ENCODE measurements around the gene FTCD. TPM values are rescaled to one million over a fixed set of nuclear protein-coding genes. Genes with fewer than 3 reads are reported as not detected.
"Not testable (repeated sequence)": the region's sequence is repeated elsewhere in the genome, so short reads cannot be mapped to it uniquely, and the experiment has no call there.

FTCD gene
- total RNA-seq, 1 experiment from 2014 or later: 0.36 TPM

- no peak for DNase-seq (ENCODE audit: low read depth)
Observed at GRCh38 chr21:46154155-46154954, 1.0 kb downstream of the FTCD start.

- no peak for DNase-seq (ENCODE audit: low read depth)
Observed at GRCh38 chr21:46153247-46154154, 1.9 kb downstream of the FTCD start.

DNA sequence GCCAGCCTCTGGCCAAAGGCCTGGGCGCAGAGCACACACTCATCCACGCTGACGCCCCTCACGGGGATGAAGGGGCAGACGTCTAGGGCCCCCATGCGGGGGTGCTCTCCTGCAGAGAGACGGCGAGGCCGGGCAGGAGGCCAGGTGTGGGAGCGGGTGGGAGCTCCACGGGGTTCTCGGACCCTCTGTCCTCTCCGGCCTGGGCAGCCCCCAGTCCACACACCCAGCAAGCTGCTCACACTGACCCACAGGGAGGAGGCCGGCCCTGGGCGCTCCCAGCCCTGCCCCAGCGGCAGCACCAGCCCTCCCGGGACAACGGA, 2.5 kb downstream of the FTCD start:
- no peak for DNase-seq (ENCODE audit: low read depth)

DNA sequence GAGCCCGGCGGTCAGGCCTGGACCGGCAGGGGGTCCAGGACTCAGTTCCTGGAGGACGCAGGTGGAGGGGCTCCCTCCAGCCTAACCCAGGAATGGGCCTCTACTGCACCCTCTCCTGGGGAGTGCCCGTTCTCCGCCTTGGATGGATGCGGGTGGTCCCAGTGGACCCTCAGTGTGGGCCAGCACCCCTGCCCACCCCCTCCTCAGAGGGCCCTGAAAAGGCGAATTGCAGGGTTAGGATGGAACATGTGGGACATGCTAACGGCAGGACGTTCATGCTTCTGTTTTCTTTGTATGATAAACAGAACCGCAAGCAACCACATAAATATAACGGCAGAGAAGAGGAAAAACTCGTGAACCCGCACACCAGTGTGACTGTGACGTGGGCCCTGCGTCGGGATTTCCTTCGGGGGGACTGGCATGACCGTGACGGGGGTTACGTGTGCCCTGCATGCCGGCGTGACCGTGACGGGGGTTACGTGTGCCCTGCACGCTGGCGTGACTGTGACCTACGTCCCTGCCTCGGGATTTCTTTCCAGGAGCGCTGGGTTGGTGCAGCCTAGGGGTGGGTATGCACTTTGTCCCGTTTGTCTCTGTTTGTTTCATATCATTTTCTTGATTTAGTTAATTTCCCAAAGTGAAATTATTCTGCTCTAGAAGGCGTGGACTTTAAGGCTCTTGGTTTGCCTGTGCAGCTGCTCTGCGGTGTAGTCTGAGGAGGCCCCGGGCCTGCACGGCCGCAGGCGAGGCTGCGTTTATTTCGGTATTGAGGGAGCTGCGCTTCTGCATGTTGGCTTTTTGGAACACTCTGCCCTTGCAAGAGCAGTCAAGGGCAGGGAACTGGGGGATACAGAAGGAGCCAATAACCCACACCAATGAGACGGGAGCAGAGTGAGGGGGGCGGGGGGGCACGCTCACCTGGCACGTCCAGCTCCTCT, 3.1 kb downstream of the FTCD start:
- no peak for DNase-seq (ENCODE audit: low read depth)

DNA sequence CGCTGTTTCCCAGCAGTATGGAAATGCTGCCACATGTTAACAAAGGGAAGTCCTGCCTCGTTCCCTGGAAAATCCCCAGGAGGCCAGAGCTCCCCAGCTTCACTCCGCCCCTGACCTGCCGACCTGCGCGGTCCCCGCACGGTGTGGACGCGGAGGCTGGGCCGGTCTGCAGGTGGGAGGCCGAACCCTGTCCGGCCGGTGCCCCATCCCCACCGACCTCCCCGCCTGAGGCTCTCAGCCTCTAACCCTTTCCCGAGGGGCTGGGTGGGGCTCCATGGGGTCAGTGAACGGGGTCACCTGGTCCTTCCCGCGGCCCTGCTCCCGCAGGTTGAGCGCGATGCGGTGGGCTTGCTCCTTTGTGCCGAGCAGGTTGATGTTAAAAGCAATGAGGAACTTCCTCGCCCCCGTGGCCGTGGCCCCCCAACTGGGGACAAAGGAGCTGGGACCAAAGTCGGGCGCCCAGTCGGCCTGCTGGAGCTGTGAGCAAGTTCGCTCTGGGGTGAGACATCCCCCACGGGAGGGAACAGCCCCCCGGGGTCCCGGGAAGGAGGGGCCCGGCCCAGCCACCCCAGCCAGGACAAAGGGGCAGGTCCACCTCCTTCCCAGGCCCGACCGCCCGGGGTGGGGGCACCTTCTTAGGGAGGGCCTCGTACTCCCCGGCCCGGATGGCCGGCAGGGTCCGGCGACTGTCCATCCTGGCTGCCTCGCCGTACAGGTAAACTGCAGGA, 4.0 kb downstream of the FTCD start:
- DNase-seq (ENCODE audit: low read depth): no peak

DNA sequence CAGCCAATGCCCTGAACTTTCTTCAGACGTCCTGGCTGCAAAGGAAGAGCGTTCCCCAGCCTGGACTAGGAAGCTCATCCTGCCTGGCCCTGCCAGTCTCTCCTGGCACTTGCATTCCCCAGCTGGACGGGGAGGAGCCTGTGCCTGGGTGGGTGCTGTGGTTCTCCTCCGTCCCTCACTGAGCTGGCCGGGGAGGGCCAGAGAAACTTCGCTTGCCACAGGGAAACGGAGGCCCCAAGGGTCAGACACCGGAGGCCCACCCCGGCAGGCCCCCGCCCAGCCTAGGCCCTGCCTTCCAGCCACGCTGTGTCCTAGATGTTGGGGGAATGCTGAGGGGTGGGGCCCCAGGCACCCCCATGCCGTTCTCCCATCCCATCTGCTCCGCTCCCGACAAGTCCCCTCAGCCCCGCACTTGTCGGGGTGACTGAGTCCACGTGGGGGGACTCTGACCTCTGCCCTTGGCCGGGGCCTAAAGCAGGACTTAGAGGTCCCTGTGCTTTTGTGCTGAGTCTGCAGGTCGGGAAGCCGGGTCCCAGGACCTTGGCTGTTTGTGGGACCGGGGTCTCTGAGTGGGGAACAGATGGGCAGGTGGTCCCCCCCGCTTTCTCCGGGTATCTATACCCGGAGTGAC, 4.8 kb downstream of the FTCD start:
- no peak for DNase-seq (ENCODE audit: low read depth)

GRCh38 chr21:46150073-46150472, 5.3 kb downstream of the FTCD start:
- no peak for DNase-seq (ENCODE audit: low read depth)

DNA sequence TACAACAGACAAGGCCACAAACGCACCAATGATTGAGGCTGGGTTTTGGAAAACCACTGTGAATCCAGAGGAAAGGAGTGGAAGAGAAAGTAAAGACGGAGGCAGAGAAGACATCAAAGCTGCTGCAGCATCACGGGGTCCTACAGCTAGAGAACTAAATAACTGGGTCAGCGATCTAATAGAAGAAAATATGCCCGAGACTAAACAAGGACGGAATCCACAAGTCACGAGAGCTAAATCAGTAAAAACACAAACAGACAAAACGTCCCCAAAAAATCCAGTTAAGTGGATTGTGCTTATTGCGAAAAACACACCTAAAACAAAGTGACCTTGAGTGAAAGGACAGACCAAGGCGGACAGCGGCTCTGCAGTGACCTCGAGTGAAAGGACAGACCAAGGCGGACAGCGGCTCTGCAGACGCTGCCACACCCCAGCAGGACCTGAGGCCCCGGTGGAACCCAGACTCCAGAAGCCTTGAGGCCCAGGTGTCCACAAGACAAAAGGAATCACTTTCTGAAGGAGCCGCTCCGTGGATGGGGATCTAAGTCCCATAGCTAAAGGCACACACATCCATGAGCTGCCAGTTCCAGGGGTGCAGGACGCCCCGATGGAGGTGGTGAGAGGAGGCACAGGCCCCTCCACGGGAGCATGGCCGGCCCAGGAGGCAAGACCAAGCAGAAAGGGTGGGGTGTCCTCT, 6.0 kb downstream of the FTCD start:
- DNase-seq (ENCODE audit: low read depth): no peak

GRCh38 chr21:46148106-46148505, 7.3 kb downstream of the FTCD start:
- no peak for DNase-seq (ENCODE audit: low read depth)

DNA sequence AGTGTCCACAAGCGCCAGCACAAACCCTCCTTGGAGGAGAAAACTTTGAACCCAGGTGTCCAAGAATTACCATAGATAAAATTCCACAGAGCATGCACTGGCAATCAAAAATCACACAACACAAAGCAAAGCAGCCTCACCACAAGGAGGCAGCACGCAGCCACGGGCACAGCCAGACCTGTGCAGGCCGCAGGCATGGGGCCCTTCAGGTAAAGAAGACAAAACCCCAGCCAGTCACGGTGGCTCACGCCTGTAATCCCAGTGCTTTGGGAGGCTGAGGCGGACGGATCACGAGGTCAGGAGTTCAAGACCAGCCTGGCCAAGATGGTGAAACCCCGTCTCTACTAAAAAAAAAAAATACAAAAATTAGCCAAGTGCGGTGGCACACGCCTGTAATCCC, 8.0 kb downstream of the FTCD start:
- not testable (repeated sequence) for DNase-seq (ENCODE audit: low read depth)

GRCh38 chr21:46146856-46147255, 8.5 kb downstream of the FTCD start:
- no peak for DNase-seq (ENCODE audit: low read depth)

GRCh38 chr21:46145840-46146691, 9.3 kb downstream of the FTCD start:
- no peak for DNase-seq (ENCODE audit: low read depth)

DNA sequence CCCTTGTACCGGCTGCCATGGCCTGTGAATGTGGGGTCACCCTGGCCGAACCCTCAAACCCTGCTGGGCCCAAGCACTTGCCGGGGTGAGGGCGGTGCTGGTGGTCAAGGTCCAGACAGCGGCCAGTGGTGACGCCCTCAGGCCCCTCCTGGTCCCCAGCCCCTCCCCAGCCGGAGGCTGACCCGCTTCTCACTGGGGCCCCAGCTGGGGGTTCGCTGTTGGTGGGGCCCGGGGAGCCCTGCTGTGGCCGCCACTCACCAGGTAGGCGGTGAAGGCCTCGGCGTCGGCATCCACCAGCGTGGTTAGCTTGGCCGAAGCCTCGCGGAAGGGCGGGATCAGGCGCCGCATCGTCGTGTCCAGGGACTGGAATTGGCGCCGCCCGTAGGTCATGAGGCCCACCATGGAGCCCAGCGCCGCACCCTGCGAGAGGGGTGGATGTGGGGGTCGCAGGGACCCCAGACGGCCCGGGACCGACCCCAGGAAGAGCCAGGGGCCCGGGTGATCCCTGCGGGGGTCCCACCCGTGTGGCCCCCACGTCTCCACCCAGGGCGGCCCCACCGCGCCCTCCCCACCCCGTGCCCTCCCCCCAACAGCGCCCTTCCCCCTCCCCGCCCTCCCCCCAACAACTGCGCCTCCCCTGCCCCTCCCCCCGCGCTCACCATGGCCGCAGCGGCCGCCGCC, 10.1 kb downstream of the FTCD start:
- DNase-seq (ENCODE audit: low read depth): no peak

DNA sequence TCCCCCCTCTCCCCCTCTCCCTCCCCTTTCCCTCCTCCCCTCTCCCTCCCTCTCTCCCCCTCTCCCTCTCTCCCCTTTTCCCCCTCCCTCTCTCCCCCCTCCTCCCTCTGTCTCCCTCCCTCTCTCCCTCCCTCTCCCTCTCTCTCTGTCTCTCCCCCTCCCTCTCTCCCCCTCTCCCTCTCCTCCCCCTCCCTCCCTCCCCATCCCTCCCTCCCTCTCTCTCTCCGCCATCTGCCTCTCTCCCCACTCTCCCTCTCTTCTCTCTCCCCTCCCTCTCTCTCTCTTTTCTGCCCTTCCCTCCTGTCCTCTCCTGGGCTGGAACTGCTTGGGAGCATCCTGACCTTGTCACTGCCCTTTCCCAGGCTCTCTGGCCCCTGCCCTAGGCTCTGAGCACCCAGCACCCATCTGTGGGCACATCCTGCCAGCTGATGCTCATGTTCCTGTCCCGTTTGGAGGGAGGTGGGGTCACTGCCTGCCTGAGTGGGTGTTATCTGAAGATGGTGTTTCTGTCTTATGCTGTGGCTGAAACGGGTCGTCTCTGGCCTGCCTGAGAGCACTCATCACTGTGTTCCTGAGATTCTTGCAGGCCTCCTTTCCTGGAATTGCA, 10.8 kb downstream of the FTCD start:
- DNase-seq (ENCODE audit: low read depth): no peak

DNA sequence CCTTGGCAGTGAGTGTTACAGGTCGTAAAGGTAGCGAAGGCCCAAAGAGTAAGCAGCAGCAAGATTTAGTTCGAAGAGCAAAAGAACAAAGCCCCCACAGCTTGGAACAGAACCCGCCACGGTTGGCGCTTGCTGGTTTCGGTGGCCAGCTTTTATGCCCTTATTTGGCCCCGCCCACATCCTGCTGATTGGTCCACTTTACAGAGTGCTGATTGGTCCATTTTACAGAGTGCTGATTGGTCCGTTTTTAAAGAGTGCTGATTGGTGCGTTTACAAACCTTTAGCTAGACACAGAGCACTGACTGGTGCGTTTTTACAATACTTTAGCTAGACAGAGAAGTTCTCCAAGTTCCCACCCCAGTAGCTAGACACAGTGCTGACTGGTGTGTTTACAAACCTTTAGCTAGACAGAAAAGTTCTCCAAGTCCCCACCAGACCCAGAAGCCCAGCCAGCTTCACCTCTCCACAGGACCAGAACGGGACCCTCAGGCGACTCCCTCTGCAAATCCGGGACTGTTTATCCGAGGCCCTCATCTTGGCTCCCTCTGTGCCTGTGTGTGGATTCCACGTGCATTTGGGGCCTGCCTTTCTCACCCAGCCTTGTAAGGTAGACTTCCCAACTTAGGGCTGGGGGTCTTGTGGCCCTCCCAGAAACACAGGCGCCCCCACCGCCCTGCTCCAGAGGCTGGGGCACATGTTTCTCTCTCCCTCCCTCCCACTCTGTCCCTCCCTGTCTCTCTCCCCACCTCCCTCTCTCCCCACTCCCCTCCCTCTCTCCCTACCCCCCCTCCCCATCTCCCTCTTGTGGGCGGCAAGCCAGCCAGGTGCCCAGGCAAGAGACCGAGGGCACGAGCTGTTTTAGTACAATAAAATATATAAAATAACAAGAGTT, 12.6 kb downstream of the FTCD start:
- DNase-seq (ENCODE audit: low read depth): no peak

- DNase-seq (ENCODE audit: low read depth): no peak
Observed at GRCh38 chr21:46141767-46142581, 13.4 kb downstream of the FTCD start.
